GM18517 (cell line): Measurements from ENCODE around the gene ATP1B1.
"Not testable (repeated sequence)": the region's sequence is repeated elsewhere in the genome, so short reads cannot be mapped to it uniquely, and the experiment has no call there.

ENCODE experiments used
- ATAC-seq: cut with Tn5 transposase; IDR thresholded peaks from one replicate; pipeline ENCODE4 v1.9.1; 2021; ENCODE audit warnings: mild to moderate bottlenecking, moderate library complexity; ENCODE audit not compliant: unreplicated experiment

The ATP1B1 gene

GRCh38 chr1:169138866-169139670 lies 32.6 kb downstream of the ATP1B1 start:
- peak; percentile 96 for ATAC-seq

GRCh38 chr1:169141356-169141755 lies 34.9 kb downstream of the ATP1B1 start:
- ATAC-seq = no peak

GRCh38 chr1:169142129-169142528 lies 35.6 kb downstream of the ATP1B1 start:
- ATAC-seq = no peak

GRCh38 chr1:169143346-169143745 lies 36.9 kb downstream of the ATP1B1 start:
- no peak for ATAC-seq

- no peak for ATAC-seq
These were observed 37.5 kb downstream of the ATP1B1 start for GRCh38 chr1:169143984-169144383.

- ATAC-seq = no peak
These were observed 38.6 kb downstream of the ATP1B1 start for GRCh38 chr1:169144941-169145626.

GRCh38 chr1:169146576-169147214 lies 40.2 kb downstream of the ATP1B1 start:
- ATAC-seq = no peak

GRCh38 chr1:169148472-169149252 lies 42.2 kb downstream of the ATP1B1 start:
- peak; percentile 79 for ATAC-seq

GRCh38 chr1:169149555-169150286 lies 43.2 kb downstream of the ATP1B1 start:
- ATAC-seq = no peak

- no peak for ATAC-seq
These were observed 44.3 kb downstream of the ATP1B1 start for GRCh38 chr1:169150641-169151337.

GRCh38 chr1:169151338-169151837 lies 44.9 kb downstream of the ATP1B1 start:
- ATAC-seq = no peak

- no peak for ATAC-seq
These were observed 49.2 kb downstream of the ATP1B1 start for GRCh38 chr1:169155675-169156074.

- no peak for ATAC-seq
These were observed 50.1 kb downstream of the ATP1B1 start for GRCh38 chr1:169156580-169156979.

- ATAC-seq = peak; percentile 5
These were observed 54.5 kb downstream of the ATP1B1 start for GRCh38 chr1:169160845-169161495.

- peak; percentile 61 for ATAC-seq
These were observed 55.2 kb downstream of the ATP1B1 start for GRCh38 chr1:169161496-169162194.

GRCh38 chr1:169163059-169163458 lies 56.6 kb downstream of the ATP1B1 start:
- peak; percentile 59 for ATAC-seq

- ATAC-seq = no peak
These were observed 69.0 kb downstream of the ATP1B1 start for GRCh38 chr1:169175461-169175860.

GRCh38 chr1:169179431-169179830 lies 72.9 kb downstream of the ATP1B1 start:
- not testable (repeated sequence) for ATAC-seq
